Stimulated activated naive B cell treated with anti-CD40 and anti-IgM and Interleukin-4, amounts not matched to agents 10 μg/mL and 1 μg/mL and 100 μg/mL, for 72 hours (primary cell): ENCODE results near the gene ZIC3.

Source experiments
- ATAC-seq, 2 donors: fragments of 150-1000 bp; cut with Tn5 transposase; replicated peaks; 2 replicates each; pipeline ENCODE4 v1.10.0; 2021; ENCODE audit warnings: moderate library complexity in 1 of 2
- DNase-seq: peaks from one replicate; pipeline ENCODE4 v3.0.0; 2021
- H3K27ac Mint-ChIP-seq: one replicate; pipeline ENCODE4 v1.8.0; 2022; ENCODE audit warnings: mild to moderate bottlenecking, mixed read lengths
- H3K27me3 Mint-ChIP-seq, 2 donors: one replicate each; pipeline ENCODE4 v1.8.0; 2022; ENCODE audit warnings: mixed read lengths in 2 of 2
- H3K36me3 Mint-ChIP-seq, 2 donors: one replicate each; pipeline ENCODE4 v1.8.0; 2022; ENCODE audit warnings: mixed read lengths in 2 of 2, mild to moderate bottlenecking in 1 of 2
- H3K4me1 Mint-ChIP-seq, 2 donors: one replicate each; pipeline ENCODE4 v1.8.0; 2022; ENCODE audit warnings: mixed read lengths in 2 of 2, mild to moderate bottlenecking in 1 of 2
- H3K4me3 Mint-ChIP-seq, 2 donors: one replicate each; pipeline ENCODE4 v1.8.0; 2022; ENCODE audit warnings: mild to moderate bottlenecking in 2 of 2, mixed read lengths in 2 of 2, moderate library complexity in 1 of 2
- H3K9me3 Mint-ChIP-seq, 2 donors: one replicate each; pipeline ENCODE4 v1.8.0; 2022; ENCODE audit warnings: mixed read lengths in 2 of 2, mild to moderate bottlenecking in 1 of 2

The ZIC3 gene

DNA sequence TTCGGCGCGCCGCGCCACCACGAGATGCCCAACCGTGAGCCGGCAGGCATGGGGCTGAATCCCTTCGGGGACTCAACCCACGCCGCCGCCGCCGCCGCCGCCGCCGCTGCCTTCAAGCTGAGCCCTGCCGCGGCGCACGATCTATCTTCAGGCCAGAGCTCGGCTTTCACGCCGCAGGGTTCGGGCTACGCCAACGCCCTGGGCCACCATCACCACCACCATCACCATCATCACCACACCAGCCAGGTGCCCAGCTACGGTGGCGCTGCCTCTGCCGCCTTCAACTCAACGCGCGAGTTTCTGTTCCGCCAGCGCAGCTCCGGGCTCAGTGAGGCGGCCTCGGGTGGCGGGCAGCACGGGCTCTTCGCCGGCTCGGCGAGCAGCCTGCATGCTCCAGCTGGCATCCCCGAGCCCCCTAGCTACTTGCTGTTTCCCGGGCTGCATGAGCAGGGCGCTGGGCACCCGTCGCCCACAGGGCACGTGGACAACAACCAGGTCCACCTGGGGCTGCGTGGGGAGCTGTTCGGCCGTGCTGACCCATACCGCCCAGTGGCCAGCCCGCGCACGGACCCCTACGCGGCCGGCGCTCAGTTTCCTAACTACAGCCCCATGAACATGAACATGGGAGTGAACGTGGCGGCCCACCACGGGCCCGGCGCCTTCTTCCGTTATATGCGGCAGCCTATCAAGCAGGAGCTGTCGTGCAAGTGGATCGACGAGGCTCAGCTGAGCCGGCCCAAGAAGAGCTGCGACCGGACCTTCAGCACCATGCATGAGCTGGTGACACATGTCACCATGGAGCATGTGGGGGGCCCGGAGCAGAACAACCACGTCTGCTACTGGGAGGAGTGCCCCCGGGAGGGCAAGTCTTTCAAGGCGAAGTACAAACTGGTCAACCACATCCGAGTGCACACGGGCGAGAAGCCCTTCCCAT lies 1.1 kb downstream of the ZIC3 start:
- Mint-ChIP-seq H3K4me3 (peak overlapping the region; percentile 67 to 71), H3K27me3 (peaks cover 55 to 63% of the 10 kb centered on the region in 2 donors), H3K27ac (peak overlapping the region; percentile 85), H3K36me3 (peaks cover 7 to 13% of the 10 kb centered on the region in 2 donors), H3K4me1 (peaks cover 9 to 27% of the 10 kb centered on the region in 2 donors), H3K9me3 (peaks cover 0 to 4% of the 10 kb centered on the region in 2 donors)
- DNase-seq = no peak
- no peak for ATAC-seq

DNA sequence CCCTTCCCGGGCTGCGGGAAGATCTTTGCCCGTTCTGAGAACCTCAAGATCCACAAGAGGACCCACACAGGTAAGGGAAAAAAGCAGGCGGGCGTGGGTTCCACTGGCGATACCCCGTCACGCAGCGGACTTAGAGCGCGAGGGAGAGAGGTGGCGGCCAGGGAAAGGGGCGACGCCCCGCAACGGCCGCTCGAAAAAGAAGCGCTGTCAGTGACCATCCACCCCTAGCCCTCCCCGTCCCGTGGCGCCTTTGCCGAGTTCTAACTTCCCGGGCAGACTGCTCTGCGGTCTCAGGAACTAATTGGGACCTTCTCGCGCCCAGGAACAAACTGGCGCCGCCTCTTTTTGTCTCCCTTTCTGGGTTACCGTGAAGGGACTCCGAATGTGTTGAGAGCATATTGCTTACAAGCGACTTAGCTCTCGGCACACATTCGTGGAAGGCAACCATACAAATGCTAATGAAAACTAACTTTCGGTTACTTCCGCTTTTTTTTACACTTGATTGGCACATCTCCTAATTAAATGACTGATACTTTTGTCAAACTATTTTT lies 1.8 kb downstream of the ZIC3 start:
- DNase-seq (no peak), ATAC-seq (no peak)
- Mint-ChIP-seq H3K27ac (peak overlapping the region; percentile 77), H3K36me3 (peaks cover 7 to 13% of the 10 kb centered on the region in 2 donors), H3K27me3 (peaks cover 60 to 69% of the 10 kb centered on the region in 2 donors), H3K4me3 (peak overlapping the region in 1 of 2 donors; percentile 69), H3K4me1 (peaks cover 9 to 27% of the 10 kb centered on the region in 2 donors), H3K9me3 (peaks cover 0 to 4% of the 10 kb centered on the region in 2 donors)

DNA sequence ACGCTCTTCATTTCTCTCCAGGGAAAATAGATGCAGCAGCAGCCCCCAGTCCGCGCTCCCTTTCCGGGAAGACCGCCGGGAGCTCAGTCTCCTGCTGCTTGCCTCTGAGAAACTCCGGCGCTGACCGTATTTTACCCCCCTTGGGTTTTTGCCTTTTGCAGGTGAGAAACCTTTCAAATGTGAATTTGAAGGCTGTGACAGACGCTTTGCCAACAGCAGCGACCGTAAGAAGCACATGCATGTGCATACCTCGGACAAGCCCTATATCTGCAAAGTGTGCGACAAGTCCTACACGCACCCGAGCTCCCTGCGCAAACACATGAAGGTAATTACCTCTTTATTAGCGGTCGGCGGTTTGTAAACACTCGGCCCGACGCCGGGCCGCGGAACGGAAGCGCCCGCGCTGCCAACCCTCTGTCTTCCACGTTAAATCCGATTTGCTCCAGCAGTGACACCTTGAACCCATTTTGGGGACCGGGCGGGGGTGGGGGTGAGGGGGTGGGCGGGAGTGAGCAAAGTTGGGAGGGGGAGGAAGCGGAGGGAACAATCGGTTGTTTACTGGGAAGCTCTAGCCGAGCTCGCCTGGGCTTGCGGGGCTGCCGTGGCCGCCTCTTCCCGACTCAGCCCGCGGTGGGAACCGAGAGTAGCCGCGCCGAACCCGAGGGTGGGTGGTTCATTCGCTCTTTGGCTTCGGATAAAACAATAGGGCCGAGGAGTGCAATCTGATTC lies 3.0 kb downstream of the ZIC3 start:
- Mint-ChIP-seq H3K36me3 (peaks cover 7 to 13% of the 10 kb centered on the region in 2 donors), H3K4me3 (peak overlapping the region in 1 of 2 donors; percentile 39), H3K9me3 (peaks cover 2 to 4% of the 10 kb centered on the region in 2 donors), H3K27me3 (peaks cover 56 to 69% of the 10 kb centered on the region in 2 donors), H3K27ac (peak overlapping the region; percentile 89), H3K4me1 (peaks cover 9 to 27% of the 10 kb centered on the region in 2 donors)
- DNase-seq = no peak
- ATAC-seq = no peak

DNA sequence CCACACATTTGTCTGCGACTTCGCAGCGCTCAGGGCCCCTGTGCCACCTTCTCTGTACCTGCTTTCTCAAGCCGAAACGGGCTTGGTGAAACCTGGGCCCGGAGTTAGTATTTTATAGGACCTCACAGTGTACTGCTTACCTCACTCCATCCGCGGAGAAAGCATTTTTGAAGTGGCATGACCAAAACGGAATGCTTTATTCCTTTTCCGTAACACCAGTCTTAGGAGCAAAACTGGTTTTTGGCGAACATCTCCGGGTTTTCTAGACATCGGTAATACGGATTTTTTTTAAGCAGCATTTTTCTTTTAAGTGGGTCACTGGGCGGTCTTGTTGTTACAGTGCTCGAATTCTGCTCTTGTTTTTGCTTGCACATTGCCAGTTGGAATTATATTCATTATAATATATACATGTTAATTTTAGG lies 3.6 kb downstream of the ZIC3 start:
- Mint-ChIP-seq H3K4me3 (no peak overlapping the region), H3K9me3 (peaks cover 2 to 4% of the 10 kb centered on the region in 2 donors), H3K36me3 (peaks cover 7 to 13% of the 10 kb centered on the region in 2 donors), H3K27me3 (peaks cover 56 to 64% of the 10 kb centered on the region in 2 donors), H3K27ac (peak overlapping the region; percentile 31), H3K4me1 (peaks cover 9 to 27% of the 10 kb centered on the region in 2 donors)
- DNase-seq (no peak), ATAC-seq (no peak)

DNA sequence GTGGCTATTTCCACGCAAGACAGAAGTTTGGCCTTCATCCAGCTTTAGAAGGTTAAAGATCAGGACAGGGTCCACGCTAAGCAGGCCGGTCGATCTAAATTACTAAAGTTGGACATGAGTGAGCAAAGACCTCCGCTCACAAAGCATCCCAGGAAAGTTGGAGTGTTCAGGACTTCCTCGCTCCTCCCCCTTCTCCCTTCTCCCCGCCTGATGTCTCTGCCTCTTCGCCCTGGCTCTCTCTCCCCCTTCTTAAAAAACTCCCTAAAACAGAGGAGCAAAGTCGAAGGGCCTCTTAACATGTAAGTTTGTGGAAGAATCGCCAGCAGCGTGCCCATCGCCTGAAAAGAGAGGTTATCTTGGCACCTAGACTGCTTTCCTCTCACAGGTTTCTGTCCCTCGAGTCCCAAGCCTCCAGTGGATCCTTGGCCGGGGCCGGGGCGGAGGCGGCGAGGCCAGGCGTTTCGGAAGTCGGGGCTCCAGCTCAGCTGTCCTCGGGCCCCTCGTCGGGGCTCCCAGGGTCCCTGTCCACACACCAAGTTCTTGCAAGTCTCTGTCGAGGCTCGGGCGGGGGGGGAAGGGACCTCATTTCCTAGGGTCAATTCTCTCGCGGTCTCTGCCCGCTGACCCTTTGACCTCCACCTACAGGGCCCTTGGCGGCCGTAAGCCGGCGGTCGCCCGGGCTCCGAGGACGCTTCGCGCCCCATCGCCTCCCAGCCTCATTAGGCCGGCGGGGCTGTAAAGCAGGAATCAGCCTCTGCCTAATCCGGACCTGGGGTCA lies 7.6 kb downstream of the ZIC3 start:
- Mint-ChIP-seq H3K9me3 (peaks cover 0 to 2% of the 10 kb centered on the region in 2 donors), H3K27me3 (peaks cover 36 to 44% of the 10 kb centered on the region in 2 donors), H3K4me3 (peak overlapping the region in 1 of 2 donors; percentile 30), H3K4me1 (peaks cover 0 to 8% of the 10 kb centered on the region in 2 donors), H3K27ac (no peak overlapping the region), H3K36me3 (no peaks in the 10 kb centered on the region)
- ATAC-seq (no peak), DNase-seq (no peak)

DNA sequence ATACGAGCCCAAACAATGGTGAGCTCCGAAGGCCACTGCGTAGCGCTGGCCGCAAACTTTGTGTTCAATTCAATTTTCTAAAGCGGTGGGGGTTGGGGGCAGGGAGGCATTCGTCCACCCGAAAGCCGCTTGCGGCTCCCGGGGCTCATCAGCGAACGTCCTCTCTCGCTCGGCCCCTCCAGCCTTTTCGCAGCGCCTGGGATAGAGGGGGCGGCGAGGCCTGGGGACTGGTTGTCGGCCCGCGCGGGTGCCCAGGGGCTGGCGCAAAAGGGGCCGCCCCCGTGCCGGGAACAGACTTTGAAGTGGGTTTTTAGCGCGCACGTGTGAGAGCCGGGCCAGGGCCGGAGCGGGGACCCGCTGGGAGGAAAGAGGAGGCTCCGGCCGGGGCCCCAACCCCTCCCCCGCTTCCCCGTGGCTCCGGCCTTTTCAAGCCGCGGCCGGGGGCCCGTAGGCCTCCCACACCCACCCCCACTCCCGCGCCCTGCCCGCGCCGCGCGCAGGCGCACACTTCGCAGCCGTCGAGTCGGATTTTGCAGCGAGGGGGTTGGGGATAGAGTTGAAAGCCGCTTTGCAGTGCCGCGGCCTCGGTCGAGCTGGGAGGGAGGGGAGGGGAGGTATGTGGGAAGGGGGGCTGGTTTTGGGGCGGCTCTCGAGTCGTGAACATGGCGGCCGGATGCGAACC lies 8.3 kb downstream of the ZIC3 start:
- Mint-ChIP-seq H3K4me1 (peaks cover 0 to 2% of the 10 kb centered on the region in 2 donors), H3K9me3 (peaks cover 0 to 2% of the 10 kb centered on the region in 2 donors), H3K27me3 (peaks cover 36 to 39% of the 10 kb centered on the region in 2 donors), H3K27ac (no peak overlapping the region), H3K4me3 (peak overlapping the region in 1 of 2 donors; percentile 30), H3K36me3 (no peaks in the 10 kb centered on the region)
- ATAC-seq (no peak), DNase-seq (no peak)

DNA sequence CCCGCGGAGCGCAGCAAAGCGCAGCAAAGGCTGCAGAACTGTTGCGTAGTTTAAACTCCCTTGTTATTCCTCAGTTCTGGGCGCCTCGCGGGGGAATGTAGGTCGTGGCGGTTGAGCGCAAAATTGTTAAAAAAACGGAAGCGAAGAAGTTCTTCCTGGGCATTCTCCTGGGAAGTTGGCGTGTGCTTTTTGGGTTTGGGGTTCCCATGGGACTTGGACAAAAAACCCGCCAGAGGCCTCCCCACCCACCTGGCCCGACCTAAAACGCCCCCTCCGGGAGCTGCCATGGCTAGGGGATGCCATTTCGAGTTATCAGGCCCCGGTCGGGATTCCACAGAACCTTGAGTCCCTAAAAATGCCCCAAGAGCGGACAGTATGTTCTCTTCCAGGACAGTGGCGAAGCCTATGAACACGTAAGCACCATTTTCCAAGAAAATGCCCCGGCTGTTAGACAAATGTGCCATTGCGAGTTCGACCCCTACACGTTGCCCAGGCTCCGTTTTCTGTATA lies 8.9 kb downstream of the ZIC3 start:
- no peak for ATAC-seq

DNA sequence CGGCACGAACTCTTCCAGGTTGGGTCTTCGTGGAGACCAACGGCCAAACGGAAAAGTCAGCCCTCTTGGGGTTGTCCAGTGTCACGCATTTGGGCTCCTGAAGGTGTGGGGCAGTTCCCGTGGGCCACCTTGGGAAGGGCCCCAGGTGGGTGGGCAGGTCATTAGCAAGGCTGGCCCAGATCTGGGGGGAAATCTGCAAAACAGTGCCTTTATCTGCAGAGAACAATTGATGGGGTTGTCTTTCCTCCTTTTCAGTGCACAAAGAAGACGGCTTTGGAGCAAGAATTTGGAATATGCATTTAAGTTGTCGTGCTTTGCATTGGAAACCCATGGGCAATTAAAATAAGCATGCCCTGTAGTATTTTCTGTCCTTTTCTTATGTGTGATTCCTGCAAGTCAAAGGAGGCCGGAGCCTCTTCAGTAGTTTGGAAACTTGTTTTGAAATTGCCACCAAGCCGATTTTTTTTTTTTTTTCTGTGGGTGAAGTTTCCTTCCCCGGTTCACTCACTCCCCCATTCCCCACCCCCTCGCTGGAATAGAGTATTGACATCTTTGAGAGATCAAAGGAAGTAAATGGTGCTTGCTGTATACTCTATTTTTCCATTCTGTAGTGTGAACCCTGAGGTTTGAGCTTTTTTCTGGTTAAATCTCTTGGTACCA lies 9.8 kb downstream of the ZIC3 start:
- H3K36me3 Mint-ChIP-seq = no peaks in the 10 kb centered on the region
- no peak for DNase-seq
- peaks cover 0 to 2% of the 10 kb centered on the region in 2 donors for H3K9me3 Mint-ChIP-seq
- H3K27me3 Mint-ChIP-seq = peaks cover 24 to 30% of the 10 kb centered on the region in 2 donors
- H3K4me1 Mint-ChIP-seq = no peaks in the 10 kb centered on the region
- no peak overlapping the region for H3K4me3 Mint-ChIP-seq
- no peak overlapping the region for H3K27ac Mint-ChIP-seq
- ATAC-seq = no peak

More for the DNA sequence above, 8.9 kb downstream of the ZIC3 start:
- H3K27ac Mint-ChIP-seq = peak overlapping the region; percentile 20
- H3K4me3 Mint-ChIP-seq = peak overlapping the region in 1 of 2 donors; percentile 19
- no peak for DNase-seq
- H3K36me3 Mint-ChIP-seq = no peaks in the 10 kb centered on the region
- H3K9me3 Mint-ChIP-seq = peaks cover 0 to 2% of the 10 kb centered on the region in 2 donors
- H3K27me3 Mint-ChIP-seq = peaks cover 33 to 37% of the 10 kb centered on the region in 2 donors
- no peaks in the 10 kb centered on the region for H3K4me1 Mint-ChIP-seq

DNA sequence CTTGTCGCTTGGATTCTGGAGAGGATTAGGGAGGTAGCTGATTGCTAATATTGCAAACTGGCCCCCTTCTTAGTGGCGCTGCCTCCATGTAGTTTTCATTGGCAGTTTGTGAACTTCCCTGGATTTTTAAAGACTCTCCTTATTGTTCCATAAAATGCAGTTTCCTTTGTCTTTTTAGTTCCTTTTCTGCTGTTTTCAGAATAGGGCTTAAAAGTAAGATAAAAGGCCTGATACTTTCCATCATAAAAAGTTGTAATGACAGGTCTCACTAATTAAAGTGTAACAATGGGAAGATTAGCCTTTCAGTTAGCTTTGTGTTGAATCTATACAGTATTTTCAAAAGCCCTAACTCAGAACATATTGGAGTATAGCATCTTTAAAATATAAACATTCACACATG lies 21.2 kb downstream of the ZIC3 start:
- ATAC-seq = no peak
- no peaks in the 10 kb centered on the region for H3K4me1 Mint-ChIP-seq
- peaks cover 5 to 12% of the 10 kb centered on the region in 2 donors for H3K27me3 Mint-ChIP-seq
- no peak overlapping the region for H3K4me3 Mint-ChIP-seq
- no peaks in the 10 kb centered on the region for H3K36me3 Mint-ChIP-seq
- no peak for DNase-seq
- H3K9me3 Mint-ChIP-seq = no peaks in the 10 kb centered on the region
- H3K27ac Mint-ChIP-seq = no peak overlapping the region

DNA sequence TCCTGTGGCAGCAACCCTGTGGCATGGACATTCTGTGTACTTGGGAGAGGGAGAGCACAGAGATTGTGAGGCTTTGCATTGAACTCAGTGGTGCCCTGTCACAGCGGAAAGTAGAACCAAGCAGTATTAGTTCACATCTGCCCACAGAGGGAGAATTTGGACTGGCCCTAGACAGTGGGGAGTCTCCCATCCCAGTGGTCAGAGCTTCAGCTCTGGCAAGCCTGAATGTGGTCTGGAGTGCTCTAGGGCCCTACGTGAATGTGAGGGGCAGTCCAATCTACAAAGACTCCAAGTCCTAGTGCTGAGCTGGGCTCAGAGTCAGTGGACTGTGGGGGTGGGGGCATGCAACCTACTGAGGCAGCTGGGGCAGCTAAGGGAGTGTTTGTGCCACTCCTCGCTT lies 34.8 kb downstream of the ZIC3 start:
- Mint-ChIP-seq H3K4me3 (no peak overlapping the region), H3K36me3 (no peaks in the 10 kb centered on the region)

More for the DNA sequence above, 34.8 kb downstream of the ZIC3 start:
- Mint-ChIP-seq H3K27me3 (peaks cover 0 to 5% of the 10 kb centered on the region in 2 donors), H3K27ac (no peak overlapping the region), H3K4me1 (no peaks in the 10 kb centered on the region), H3K9me3 (peaks cover 0 to 3% of the 10 kb centered on the region in 2 donors)
- DNase-seq (no peak), ATAC-seq (no peak)
